DMS53 treated with DMSO at 0.1 percent for 48 hours (cell line): ENCODE results near the gene SLAMF7.

Experiments
- DNase-seq: peaks from one replicate; lab custom pipeline; 2025; ENCODE audit not compliant: unreplicated experiment; lab: John Stamatoyannopoulos, UW

The SLAMF7 gene

DNA sequence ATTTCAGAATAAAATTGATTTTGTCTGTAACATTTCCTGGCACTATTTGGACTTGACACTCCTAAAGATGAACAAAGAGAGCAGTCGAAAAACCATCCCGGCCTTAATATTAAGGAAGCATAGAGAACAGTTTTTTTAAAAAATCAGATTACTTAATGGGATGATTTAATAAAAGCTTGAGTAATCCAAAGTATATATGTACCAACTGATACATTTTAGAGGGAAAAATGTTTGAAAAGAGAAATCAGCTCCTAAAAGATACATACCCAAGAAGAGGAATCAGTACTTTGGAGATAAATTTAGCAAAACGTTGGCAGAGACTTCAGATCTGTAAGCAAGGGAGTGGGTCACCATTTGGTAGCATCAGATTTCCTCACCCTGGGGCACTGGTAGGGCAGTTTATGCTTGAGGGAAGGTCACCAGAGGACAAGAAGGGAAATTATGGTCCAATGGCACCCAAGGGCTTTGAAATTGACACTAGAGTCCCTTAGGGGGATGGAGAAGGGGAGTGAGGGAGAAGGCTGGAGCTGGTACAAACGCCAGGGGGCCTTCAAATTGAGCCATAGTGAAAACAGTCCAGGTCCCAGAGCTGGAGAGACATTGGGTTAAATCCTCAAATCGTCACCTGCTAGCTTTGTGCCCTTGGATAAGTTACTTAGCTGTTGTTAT is 5.9 kb downstream of the SLAMF7 start:
- DNase-seq = no peak

DNA sequence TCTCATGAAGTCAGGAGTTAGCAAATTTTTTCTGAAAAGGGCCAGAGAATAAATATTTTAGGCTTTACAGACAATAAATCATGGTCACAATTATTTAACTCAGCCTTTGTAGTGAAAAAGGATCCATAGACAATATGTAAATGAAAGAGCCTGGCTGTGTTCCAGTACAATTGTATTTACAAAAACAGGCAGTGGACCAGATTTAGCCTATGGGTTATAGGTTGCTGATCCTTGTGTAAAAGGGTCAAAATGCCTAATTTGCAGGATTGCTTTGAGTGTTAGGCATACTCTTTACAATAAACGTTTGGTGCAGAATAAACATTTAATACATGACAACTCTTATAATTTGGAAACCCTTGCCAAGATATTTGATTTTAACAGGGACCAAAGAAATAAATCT is 6.5 kb downstream of the SLAMF7 start:
- DNase-seq = no peak

DNA sequence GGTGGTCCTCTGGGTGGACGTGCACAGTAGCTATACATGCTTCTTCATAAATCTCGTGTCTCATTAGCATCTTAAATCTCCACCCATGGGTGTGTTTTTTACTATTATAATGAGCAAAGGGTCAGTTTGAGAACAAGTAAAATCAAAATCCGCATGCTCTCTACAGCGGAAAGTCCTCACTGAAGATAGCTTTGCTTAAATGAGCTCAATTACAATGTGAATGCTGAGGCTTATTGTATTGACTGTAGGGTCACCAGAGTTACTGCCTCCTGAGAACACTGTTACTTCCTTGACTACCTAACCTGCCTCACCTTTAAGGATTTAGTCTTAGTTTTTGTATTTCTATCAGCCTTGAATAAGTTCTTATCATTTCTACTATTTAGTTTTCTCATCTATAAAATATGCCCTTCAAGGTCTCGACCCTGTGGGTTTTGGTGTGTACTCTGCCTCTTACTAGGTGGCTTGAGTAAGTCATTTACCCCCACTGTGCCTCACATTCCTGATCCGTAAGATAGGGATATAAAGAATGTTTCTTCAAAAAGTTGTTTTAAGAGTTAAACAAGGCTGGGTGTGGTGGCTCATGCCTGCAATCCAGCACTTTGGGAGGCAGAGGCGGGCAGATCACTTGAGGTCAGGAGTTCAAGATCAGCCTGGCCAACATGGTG is 7.9 kb downstream of the SLAMF7 start:
- DNase-seq = no peak

DNA sequence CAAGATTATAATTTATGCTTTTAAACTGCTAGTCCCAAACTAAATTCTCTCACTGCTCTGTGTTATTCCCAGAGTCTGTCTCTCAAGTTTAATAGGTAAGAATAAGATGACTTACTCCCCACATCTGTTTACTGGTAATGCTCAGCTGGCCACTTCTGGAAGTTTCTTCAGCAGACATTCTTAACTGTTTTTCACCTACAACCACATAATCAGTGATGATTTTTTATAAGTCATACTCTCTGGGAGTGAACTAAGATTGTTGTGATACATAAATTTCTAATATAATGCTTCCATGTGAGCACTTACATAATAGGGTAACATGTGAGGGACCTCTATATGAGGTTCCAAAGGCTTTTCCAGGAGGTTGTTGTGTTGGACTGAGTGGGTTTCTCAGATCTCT is 8.7 kb downstream of the SLAMF7 start:
- DNase-seq = no peak

DNA sequence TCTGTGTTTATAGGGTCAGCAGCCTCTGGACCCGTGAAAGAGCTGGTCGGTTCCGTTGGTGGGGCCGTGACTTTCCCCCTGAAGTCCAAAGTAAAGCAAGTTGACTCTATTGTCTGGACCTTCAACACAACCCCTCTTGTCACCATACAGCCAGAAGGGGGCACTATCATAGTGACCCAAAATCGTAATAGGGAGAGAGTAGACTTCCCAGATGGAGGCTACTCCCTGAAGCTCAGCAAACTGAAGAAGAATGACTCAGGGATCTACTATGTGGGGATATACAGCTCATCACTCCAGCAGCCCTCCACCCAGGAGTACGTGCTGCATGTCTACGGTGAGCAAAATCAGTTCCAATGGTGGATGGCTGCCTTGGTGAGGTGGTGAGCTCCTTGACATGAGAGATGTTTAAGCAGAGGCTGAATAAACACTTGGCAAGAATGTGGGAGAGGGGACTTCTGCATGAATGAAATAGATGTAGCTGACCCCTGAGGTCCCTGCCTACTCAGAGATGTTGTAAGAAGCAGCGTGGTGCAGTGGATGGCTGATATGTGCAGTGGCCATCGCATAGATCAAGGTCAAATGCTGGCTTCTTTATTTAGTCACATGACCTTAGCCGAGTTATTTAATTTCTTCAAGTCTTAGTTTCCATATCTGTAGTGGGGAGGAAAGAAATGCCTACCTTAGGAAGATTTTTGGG is 9.3 kb downstream of the SLAMF7 start:
- DNase-seq = no peak

DNA sequence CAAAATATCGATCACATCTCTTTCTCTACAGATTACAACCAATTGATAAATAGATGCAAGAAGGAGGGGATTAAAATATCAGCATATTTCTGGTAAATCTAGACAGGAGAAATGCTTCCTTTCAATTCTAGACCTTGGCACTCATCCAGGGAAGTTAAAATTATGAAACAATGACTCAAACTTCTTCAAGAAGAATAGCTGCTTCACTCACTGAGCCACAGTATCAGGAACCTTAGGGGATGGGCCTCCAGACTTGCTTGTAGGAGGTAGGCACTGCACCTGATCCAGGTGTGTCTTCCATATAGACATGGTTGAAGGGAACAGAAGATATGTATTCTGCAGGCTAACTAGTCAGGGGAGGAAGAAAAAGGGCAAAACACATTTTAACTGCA is 9.8 kb downstream of the SLAMF7 start:
- no peak for DNase-seq

DNA sequence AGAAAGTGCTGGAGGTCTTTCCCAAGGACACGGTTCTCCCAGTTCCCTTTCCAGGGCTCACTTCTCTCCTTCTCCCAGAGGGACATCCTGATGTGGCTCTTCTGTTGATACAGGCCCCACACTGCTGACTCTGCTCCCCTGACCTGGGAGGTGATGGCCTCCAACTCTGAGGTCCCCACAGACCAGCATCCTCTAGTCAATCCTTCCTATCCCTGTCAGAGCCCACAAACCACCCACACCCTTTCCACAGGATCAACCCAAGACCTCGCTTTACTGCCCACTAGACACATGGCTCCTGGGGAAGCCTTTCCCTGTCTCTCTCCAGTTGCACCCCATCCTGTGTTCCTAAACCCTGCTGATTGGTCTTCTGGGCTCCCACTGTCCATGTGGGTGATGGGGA is 11.6 kb downstream of the SLAMF7 start:
- no peak for DNase-seq

DNA sequence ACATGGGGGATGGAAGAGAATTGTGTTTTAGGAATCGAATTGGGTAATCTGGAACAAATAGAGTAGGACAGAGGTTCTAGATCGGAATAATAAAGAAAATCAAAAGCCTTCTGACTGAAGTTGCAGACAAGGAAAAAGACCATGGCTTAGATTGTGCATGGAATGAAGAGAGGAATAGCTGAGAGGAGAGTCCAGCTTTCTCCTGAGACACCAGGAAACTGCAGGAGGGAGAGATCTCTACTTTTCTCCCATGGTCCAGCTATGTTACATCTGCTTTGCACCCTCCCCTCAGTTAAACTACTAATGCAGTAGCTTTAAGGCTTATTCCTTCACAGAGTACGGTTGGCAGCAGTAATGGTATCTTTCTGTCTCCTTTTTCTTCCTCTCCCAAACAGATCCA is 13.4 kb downstream of the SLAMF7 start:
- no peak for DNase-seq

DNA sequence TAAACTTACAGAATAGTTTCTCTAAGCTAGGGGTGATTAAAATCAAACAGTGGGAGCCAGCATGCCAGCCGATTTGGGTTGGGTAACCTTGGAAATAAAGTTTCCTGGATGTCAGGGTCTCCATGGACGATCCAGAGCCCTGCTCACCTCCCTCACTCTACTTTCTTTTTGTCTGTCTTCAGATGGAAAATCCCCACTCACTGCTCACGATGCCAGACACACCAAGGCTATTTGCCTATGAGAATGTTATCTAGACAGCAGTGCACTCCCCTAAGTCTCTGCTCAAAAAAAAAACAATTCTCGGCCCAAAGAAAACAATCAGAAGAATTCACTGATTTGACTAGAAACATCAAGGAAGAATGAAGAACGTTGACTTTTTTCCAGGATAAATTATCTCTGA is 13.9 kb downstream of the SLAMF7 start:
- DNase-seq = no peak

DNA sequence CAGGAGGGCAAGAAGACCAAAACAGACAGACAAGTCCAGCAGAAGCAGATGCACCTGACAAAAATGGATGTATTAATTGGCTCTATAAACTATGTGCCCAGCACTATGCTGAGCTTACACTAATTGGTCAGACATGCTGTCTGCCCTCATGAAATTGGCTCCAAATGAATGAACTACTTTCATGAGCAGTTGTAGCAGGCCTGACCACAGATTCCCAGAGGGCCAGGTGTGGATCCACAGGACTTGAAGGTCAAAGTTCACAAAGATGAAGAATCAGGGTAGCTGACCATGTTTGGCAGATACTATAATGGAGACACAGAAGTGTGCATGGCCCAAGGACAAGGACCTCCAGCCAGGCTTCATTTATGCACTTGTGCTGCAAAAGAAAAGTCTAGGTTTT is 14.5 kb downstream of the SLAMF7 start:
- no peak for DNase-seq

DNA sequence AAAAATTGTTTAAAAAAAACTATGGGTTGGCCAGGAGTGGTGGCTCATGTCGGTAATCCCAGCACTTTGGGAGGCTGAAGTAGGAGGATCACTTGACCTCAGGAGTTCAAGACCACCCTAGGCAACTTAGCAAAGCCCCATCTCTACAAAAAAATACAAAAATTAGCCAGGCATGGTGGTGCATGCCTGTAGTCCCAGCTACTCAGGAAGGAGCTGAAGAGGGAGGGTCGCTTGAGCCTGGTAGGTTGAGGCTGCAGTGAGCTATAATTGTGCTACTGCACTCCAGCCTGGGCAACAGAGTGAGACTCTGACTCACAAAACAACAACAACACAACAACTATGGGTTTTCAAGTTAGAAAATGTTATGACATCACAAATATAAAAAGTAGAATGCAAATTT is 16.4 kb downstream of the SLAMF7 start:
- no peak for DNase-seq

DNA sequence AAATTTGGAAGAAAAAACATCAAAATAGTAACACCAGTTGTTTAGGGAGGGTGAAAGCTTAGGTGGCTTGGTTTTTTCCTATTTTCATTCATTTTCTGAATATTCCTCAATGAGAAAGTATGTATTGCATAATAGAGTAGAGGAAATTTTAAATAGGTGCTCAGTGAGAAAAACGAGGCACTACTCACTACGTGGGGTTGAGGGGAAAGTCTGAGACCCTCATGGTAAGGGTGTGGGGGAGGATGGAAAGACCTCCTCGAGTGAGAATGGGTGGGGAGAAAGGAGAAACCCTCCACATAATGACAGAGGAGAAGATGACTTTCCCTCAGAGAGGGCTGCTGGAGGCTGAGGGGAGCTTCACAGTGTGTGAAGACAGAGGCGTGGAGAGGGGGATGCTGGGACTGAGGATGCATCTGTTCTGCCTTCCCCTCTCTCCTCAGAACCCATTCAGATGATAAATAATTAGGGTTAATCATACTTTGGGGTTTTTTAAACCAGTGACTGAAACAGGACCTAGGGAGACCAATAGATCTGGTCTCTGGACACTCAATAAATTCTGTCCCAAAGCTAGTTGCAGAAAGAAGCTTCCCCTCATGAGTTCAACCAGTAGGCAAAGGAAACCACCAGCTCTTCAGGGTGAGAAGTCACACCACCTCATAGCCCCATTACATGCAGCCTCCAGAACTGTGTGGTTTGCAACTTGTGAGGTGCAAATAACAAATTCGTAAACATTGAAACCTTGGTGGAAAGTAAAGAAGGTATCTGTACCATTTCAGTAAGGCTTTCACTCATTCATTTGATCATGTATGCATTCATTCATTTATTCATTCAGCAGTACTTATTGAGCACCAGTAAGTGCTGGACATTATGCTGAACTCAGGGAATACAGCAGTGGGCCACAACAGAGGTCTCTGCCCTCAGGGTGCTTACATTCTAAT is 17.1 kb downstream of the SLAMF7 start:
- DNase-seq = no peak

DNA sequence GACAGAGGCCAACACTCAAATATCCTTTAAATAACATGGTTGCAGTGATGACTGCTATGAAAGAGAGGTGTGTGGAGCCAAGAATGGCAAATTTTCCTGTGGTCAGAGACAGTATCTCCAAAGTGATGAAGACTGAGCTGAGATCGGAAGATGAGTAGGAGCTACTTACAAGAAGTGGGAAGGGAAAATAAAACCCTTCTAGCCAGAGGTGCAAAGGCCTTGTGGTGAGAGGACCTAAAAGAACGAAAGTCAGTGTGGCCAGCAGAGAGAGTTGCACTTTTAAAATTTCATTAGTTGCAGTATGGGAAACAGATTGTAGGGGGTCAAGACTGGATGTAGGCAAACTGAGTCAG is 17.8 kb downstream of the SLAMF7 start:
- no peak for DNase-seq

DNA sequence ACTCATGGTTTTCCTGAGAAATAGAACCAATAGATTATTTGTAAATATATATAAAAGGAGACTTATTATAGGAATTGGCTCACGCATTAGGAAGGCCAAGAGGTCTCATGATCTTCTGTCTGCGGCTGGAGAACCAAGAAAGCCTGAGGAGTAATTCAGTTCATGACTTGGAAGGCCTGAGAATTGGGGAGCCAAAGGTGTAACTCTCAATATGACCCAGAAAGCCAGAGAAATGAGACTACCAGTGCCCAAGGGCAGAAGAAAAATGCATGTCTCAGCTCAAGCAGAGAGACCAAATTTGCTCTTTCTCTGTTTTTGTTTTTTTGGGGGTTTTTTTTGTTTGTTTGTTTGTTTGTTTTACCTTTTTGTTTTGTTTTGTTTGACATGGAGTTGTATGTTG is 19.5 kb downstream of the SLAMF7 start:
- no peak for DNase-seq

DNA sequence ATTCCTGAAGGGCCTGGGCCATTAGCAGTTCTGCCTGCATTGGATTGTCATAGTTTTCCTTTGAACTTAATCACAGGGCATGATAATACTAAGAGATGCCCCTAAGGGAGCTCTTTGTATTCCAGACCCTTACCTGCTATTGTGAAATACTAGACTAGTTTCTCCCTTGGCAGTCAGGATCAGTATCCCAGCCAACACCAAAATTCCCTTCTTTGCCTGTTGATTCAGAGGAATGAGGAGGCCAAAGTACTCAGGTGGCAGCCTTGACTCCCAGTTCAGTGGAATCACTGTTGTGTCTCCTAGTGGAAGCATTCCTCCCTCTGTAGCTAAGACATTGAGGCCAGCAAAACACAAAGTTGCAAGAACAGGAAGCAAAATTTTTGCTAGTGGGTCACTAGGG is 20.7 kb downstream of the SLAMF7 start:
- DNase-seq = no peak

DNA sequence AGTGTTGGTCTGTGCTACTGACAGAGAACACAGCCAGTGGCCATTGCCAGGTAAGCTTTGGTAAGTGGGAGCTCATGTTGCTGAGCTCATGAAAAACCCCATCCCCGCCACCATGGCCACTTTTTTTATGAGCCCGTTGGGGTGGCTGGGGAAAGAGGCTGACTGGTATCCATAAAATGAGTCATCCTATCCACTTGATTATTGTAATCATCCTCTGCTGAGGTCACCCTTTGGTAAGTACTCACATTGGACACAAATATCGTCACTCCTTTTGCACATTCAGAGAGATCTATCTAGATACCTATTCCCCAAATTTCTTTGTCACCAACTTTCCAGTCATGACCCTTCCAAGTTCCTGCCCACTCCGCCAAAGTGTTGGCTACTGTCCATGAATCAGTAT is 22.0 kb downstream of the SLAMF7 start:
- DNase-seq = no peak

DNA sequence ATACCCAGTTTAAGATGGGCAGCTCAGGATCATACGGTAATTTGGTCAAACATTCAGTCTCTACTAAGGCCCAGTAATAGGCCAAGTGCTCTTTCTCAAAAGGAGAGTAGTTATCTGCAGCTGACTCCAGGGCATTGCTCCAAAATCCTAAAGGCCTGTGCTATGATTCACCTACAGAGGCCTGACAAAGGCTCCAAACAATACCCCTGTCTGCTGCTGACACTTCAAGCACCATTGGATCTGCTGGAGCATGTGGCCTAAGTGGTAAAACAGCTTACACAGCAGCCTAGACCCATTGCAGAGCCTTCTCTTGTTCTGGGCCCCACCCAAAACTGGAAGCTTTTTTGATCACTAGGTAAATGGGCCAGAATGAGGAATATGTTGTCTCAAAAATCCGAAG is 22.8 kb downstream of the SLAMF7 start:
- DNase-seq = no peak

DNA sequence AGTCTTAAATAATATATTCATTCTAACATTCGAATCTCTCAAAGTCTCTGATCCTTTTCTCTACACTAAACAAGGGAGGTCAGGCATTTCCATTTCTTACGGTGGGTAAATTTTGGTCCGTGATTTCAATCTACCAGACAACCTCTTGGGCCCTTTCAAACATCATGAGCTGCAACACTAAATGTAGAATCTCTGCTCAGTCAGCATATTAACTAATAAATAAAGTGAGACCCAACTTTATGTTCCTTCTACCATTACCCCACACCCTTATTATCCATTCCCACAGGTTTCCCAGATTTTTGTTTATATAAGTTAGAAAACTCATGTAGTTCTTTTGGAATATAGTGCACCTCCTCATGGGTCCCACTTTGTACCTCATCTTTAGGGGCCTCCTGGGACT is 24.9 kb downstream of the SLAMF7 start:
- no peak for DNase-seq

DNA sequence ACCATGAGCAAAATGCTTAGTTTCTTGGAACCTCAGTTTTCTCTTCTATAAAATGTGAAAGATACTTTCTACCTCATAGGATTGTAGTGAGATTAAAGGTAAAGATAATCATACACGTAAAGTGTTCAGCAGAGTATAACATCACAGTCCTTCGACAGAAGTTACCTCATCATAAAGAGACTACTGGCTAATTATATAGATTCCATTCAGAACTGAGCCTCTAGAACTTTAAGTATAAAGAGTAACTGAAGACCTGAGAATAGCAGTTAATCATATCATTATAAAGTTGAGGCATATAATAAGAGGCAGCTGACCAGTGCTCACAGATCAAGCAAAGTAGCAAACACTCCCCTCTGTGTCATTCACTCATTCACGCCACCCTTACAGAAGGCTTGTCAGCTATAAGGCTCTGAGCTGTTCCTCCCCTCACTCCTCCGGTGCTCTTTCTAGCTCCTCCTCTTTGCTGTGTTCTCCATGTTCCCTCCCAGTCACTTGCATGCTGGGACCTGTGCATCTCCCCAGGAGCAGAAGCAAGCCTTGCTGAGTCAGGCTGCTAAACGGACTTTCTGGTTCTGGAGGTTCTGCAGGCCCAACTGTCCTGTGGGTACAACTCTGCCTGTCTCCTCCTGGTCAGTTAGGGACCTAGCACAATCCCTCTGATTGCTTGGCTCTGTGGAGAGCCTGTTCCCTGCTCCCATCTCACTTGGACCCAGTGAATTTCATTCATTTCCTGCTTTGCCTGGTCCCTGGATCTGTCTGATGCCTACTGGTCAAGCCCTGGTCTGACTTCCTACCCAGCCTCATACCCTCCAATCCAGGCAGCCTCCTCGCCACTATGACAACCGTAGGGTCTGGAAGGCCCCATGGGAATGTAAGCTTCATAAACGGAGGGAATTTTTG is 28.6 kb downstream of the SLAMF7 start:
- no peak for DNase-seq

DNA sequence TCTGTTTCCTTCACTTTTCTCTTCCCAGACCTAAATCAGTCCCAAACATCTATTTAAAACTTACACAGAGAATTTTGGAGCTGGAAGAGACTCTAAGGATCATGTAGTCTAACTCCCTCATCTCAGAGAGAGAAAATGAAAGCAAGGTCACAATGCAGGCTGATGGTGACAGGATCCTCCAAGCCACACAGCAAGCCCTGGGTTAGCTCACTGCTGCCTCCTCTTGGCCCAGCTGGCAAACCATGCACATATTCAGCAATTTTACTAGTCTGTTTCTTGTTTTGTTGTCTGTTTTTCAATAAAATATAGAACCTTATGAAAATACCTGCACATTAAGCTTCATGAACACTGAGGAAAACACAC is 29.2 kb downstream of the SLAMF7 start:
- DNase-seq = no peak

DNA sequence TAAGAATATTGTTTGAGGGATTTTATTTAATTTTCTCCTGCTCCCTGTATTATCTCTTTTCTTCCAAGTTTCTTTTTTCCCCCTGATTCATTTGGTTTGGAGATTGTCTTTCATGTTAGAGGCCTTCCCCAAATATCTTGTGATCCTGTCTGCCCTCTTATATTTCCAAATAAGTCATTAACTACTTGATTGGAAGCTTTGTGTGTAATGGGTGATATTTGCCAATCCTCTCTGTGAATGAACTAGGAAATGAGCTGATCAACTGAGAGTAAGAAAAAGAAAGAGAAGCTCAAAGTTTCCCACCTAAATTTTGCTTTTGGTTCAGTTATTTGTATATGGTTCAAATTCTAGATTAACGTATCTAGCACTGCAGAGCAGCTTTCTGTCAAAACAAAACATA is 33.3 kb downstream of the SLAMF7 start:
- no peak for DNase-seq
